HepG2 (cell line): ENCODE measurements around the gene RASD1. TPM values are rescaled to one million over a fixed set of nuclear protein-coding genes. Genes with fewer than 3 reads are reported as not detected.

Source experiments
- ATAC-seq: fragments of 200-7000 bp; cut with Tn5 transposase; 3 replicates; pipeline ENCODE4 v1.9.1; 2020; ENCODE audit warnings: mild to moderate bottlenecking, moderate library complexity
- BruUV-seq: library from RNA; stranded (reverse); fragments of 400-500 nt; replicated peaks from 2 replicates; lab custom pipeline; 2021; lab: Mats Ljungman, UMichigan
- CTCF ChIA-PET: fragments of 300-600 bp; formaldehyde crosslinking; extraction: SDS; loops from one replicate; lab custom pipeline; 2021; ENCODE audit warnings: low total read pairs, inconsistent platforms, low intra/inter-chr PET ratio; lab: Yijun Ruan, JAX
- POLR2A ChIA-PET: fragments of 350-600 bp; sonication (Branson Sonifier 250); formaldehyde crosslinking; loops from one replicate; lab custom pipeline; 2020; ENCODE audit warnings: antibody characterized with exemption, inconsistent platforms; lab: Yijun Ruan, JAX
- DNase-seq: peaks from one replicate; pipeline ENCODE4 v3.0.0-alpha.2; 2015; ENCODE audit warnings: low spot score
- FAIRE-seq: peaks from 3 replicates; lab custom pipeline; 2011; peaks lifted over from hg19 to GRCh38; lab: Jason Lieb, UNC
- H2AFZ ChIP-seq: one replicate; pipeline ENCODE4 v1.6.1; 2011; ENCODE audit warnings: low read length, inconsistent platforms
- H3K27ac ChIP-seq: fragments of 300-600 bp; 3 replicates; pipeline ENCODE4 v1.8.0; 2011; ENCODE audit warnings: mixed run types, mild to moderate bottlenecking, mixed read lengths, low read length, inconsistent platforms; ENCODE audit not compliant: insufficient read depth; ENCODE audit errors: extremely low read length
- H3K27me3 ChIP-seq, 2 experiments: fragments of 200-600 bp in 1 of 2; 2 replicates in 1 of 2; 3 replicates in 1 of 2; pipeline versions ENCODE4 v1.6.0 to v1.8.0; 2011; ENCODE audit warnings: low read length in 2 of 2, mild to moderate bottlenecking in 2 of 2, moderate library complexity in 2 of 2, inconsistent platforms in 1 of 2; ENCODE audit not compliant: insufficient read depth in 2 of 2, control insufficient read depth in 1 of 2
- H3K36me3 ChIP-seq, 2 experiments: fragments of 200-600 bp in 1 of 2; replicated peaks in 1 of 2; 2 replicates in 1 of 2; 3 replicates in 1 of 2; pipeline versions ENCODE4 v1.5.1 to v1.8.0; 2011; ENCODE audit warnings: low read length in 2 of 2, inconsistent platforms in 1 of 2; ENCODE audit not compliant: insufficient read depth in 2 of 2, control insufficient read depth in 1 of 2
- H3K4me1 ChIP-seq: 2 replicates; pipeline ENCODE4 v1.5.1; 2012; ENCODE audit warnings: low read length, inconsistent platforms; ENCODE audit not compliant: insufficient read depth
- H3K4me2 ChIP-seq: 2 replicates; pipeline ENCODE4 v1.6.0; 2011; ENCODE audit warnings: low read depth, low read length, inconsistent platforms
- H3K4me3 ChIP-seq, 3 experiments: fragments of 200-600 bp in 1 of 3; sonication (generic), shearing (Covaris generic) in 1 of 3; replicated peaks in 1 of 3; 2 replicates each; pipeline ENCODE4 v1.5.1; 2011 to 2016; ENCODE audit warnings: low read length in 3 of 3, inconsistent platforms in 2 of 3, low read depth in 2 of 3, mild to moderate bottlenecking in 2 of 3, control low read depth in 1 of 3, mixed read lengths in 1 of 3; ENCODE audit not compliant: insufficient read depth in 1 of 3
- H3K79me2 ChIP-seq: one replicate; pipeline ENCODE4 v1.6.1; 2011; ENCODE audit warnings: low read length, inconsistent platforms; ENCODE audit not compliant: insufficient read depth
- H3K9ac ChIP-seq: 2 replicates; pipeline ENCODE4 v1.6.0; 2011; ENCODE audit warnings: mild to moderate bottlenecking, low read depth, low read length, inconsistent platforms; ENCODE audit not compliant: insufficient read depth
- H3K9me3 ChIP-seq: 2 replicates; pipeline ENCODE4 v1.5.1; 2012; ENCODE audit warnings: mild to moderate bottlenecking, low read length
- H4K20me1 ChIP-seq: 2 replicates; pipeline ENCODE4 v1.6.0; 2011; ENCODE audit warnings: inconsistent platforms, mild to moderate bottlenecking, low read length, moderate library complexity; ENCODE audit not compliant: insufficient read depth
- KDM6A ChIP-seq: IDR thresholded peaks from 2 replicates; pipeline ENCODE4 v1.6.1; 2016; ENCODE audit warnings: low read depth
- KIAA2018 ChIP-seq: sonication (generic); formaldehyde crosslinking; IDR thresholded peaks from 2 replicates; pipeline ENCODE4 v1.5.0; 2020; ENCODE audit warnings: mild to moderate bottlenecking, missing genetic modification reagents, borderline replicate concordance
- NR2F2 ChIP-seq: IDR thresholded peaks from 2 replicates; pipeline ENCODE4 v1.6.1; 2012; ENCODE audit warnings: low read depth, inconsistent platforms, borderline replicate concordance
- RARG ChIP-seq: sonication (generic); formaldehyde crosslinking; IDR thresholded peaks from 2 replicates; pipeline ENCODE4 v1.4.0; 2020; ENCODE audit warnings: low read depth, mild to moderate bottlenecking, missing genetic modification reagents
- ZFYVE20 ChIP-seq: sonication (generic); formaldehyde crosslinking; IDR thresholded peaks from 2 replicates; pipeline ENCODE4 v1.8.0; 2023; ENCODE audit warnings: low read depth, mild to moderate bottlenecking, moderate library complexity, missing genetic modification reagents, borderline replicate concordance
- ZNF275 ChIP-seq: sonication (generic); formaldehyde crosslinking; IDR thresholded peaks from 2 replicates; pipeline ENCODE4 v1.8.0; 2022; ENCODE audit warnings: missing genetic modification reagents, mild to moderate bottlenecking, inconsistent platforms, borderline replicate concordance
- ZNF34 ChIP-seq: sonication (generic); formaldehyde crosslinking; IDR thresholded peaks from 2 replicates; pipeline ENCODE4 v1.4.0; 2020; ENCODE audit warnings: mild to moderate bottlenecking, missing genetic modification reagents, borderline replicate concordance
- ZNF660 ChIP-seq: sonication (generic); formaldehyde crosslinking; IDR thresholded peaks from 2 replicates; pipeline ENCODE4 v1.5.1; 2020; ENCODE audit warnings: mild to moderate bottlenecking, low read depth, missing genetic modification reagents, borderline replicate concordance
- WGBS: methylation state at CpG from one replicate; pipeline ENCODE4 v1.1.6; 2017; ENCODE audit warnings: low lambda C conversion rate; 5-methylcytosine and 5-hydroxymethylcytosine counted together
- in situ Hi-C: cut with HindIII; loops from 2 replicates; pipeline ENCODE4 v1.10.0; 2017; ENCODE audit warnings: low pct_unique_long_range_greater_than_20kb; ENCODE audit not compliant: extremely low pct_ligation_motif_present
- intact Hi-C: fragments of 100-400 bp; cut with micrococcal nuclease; formaldehyde crosslinking; loops from one replicate; pipeline ENCODE4 v1.10.0; 2022; ENCODE audit not compliant: unreplicated experiment
- polyA plus RNA-seq, 8 experiments: library from polyadenylated mRNA; depleted of rRNA in 3 of 8; stranded (reverse) in 7 of 8; unstranded in 1 of 8; fragments of >200 nt; fragmentation: Illumina TruSeq in 4 of 8; extraction: Trizol in 4 of 8; gene quantifications; 2 replicates each; pipeline versions ENCODE4 v1.2.1 to v1.2.3, GENCODE V29; 2011 to 2016; ENCODE audit warnings: low read depth in 4 of 8, missing spikeins in 1 of 8, mixed read lengths in 1 of 8; ENCODE audit not compliant: insufficient read depth in 1 of 8
- total RNA-seq, 5 experiments: library from RNA; depleted of rRNA; stranded (reverse); fragments of >200 nt; fragmentation: Illumina TruSeq; extraction: Trizol; gene quantifications; 2 replicates each; pipeline ENCODE4 v1.2.3, GENCODE V29; 2016; ENCODE audit warnings: low read depth in 1 of 5
- TF ChIP-seq, protein P1 (sequence below): sonication (generic); formaldehyde crosslinking; conservative IDR thresholded peaks from 2 replicates; pipeline ENCODE4 v1.4.0; 2020; ENCODE audit warnings: missing genetic modification reagents

The RASD1 gene
- total and polyA plus RNA-seq, 2 of the 13 experiments (the other 11 are each of a cell fraction or from before 2014, with no cell fraction given): 1.6 to 4.2 TPM

DNA sequence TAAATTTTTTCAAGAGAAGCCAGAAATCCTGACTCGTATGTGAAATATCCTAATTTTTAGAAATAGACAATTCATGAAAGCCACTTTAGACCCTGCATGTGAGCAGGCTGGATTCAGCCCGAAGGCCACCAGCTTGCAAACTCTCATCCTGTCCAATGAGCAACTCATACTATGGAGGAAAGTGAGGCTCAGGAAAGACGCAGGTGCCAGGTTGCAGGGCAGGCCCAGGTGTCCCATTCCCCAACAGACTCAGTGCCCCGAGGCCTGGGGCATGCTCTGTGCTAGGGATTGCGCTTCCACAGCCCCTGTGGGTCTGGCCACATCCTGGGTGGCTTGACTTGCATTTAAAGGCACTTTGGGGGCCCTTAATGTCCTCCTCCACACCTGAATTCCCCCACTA is 16.7 kb upstream of the RASD1 start:
- FAIRE-seq (no peak), ATAC-seq (no peak), DNase-seq (no peak)
- ChIA-PET POLR2A (no interaction called here), CTCF (no interaction called here)
- intact Hi-C loops (no loop called here), in situ Hi-C loops (no loop called here)
- Histone ChIP-seq H2AFZ (no peak overlapping the region), H3K27ac (no peak overlapping the region), H3K4me3 (no peak overlapping the region), H4K20me1 (no peaks in the 10 kb centered on the region), H3K9me3 (no peaks in the 10 kb centered on the region), H3K36me3 (no peaks in the 10 kb centered on the region), H3K4me2 (no peak overlapping the region), H3K4me1 (no peaks in the 10 kb centered on the region), H3K9ac (no peak overlapping the region), H3K79me2 (no peaks in the 10 kb centered on the region), H3K27me3 (no peaks in the 10 kb centered on the region)
- BruUV-seq: no TSS peak
- no peak for TF ChIP-seq ZFYVE20 (CRISPR knock-in tag)
- no peak for TF ChIP-seq KDM6A (CRISPR knock-in tag)
- no peak for TF ChIP-seq NR2F2
- no peak for TF ChIP-seq KIAA2018
- TF ChIP-seq ZNF275: no peak
- TF ChIP-seq, protein P1, sequence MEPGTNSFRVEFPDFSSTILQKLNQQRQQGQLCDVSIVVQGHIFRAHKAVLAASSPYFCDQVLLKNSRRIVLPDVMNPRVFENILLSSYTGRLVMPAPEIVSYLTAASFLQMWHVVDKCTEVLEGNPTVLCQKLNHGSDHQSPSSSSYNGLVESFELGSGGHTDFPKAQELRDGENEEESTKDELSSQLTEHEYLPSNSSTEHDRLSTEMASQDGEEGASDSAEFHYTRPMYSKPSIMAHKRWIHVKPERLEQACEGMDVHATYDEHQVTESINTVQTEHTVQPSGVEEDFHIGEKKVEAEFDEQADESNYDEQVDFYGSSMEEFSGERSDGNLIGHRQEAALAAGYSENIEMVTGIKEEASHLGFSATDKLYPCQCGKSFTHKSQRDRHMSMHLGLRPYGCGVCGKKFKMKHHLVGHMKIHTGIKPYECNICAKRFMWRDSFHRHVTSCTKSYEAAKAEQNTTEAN (CRISPR knock-in tag): no peak
- TF ChIP-seq RARG (CRISPR knock-in tag): no peak
- no peak for TF ChIP-seq ZNF34 (CRISPR knock-in tag)
- TF ChIP-seq ZNF660 (CRISPR knock-in tag): no peak
- 97% methylated on average over 3 of the region's 5 CpGs for WGBS
